A549 (cell line): ENCODE measurements around the gene LRP3. TPM values are rescaled to one million over a fixed set of nuclear protein-coding genes. Genes with fewer than 3 reads are reported as not detected.

Experiments used
- ATAC-seq, 2 experiments: fragments of 200-7000 bp in 1 of 2; fragments of >200 bp in 1 of 2; cut with Nextera tagmentation in 1 of 2; cut with Tn5 transposase in 1 of 2; 3 replicates each; pipeline versions ENCODE4 v1.8.0 to v1.9.1; 2018 to 2020; ENCODE audit warnings: mild to moderate bottlenecking in 1 of 2, moderate library complexity in 1 of 2
- CTCF ChIA-PET: fragments of 300-600 bp; sonication (Branson Sonifier 250); formaldehyde crosslinking; extraction: SDS; loops from one replicate; lab custom pipeline; 2021; ENCODE audit warnings: antibody characterized with exemption, inconsistent platforms; lab: Yijun Ruan, JAX
- POLR2A ChIA-PET: fragments of 350-600 bp; formaldehyde crosslinking; extraction: SDS; loops from one replicate; lab custom pipeline; 2021; ENCODE audit warnings: antibody characterized with exemption, inconsistent platforms; lab: Yijun Ruan, JAX
- DNase-seq, 2 experiments: peaks; one replicate each; pipeline versions ENCODE4 v3.0.0 to v3.0.0-alpha.2; 2011 to 2016; ENCODE audit warnings: low read depth in 1 of 2, low spot score in 1 of 2
- FAIRE-seq: peaks from 2 replicates; lab custom pipeline; 2011; peaks lifted over from hg19 to GRCh38; lab: Jason Lieb, UNC
- H3K27ac ChIP-seq, 2 experiments: fragments of >200 bp; sonication (Bioruptor Twin); formaldehyde crosslinking; 3 replicates each; pipeline ENCODE4 v1.5.1; 2016 to 2017
- H3K4me1 ChIP-seq: fragments of >200 bp; sonication (Bioruptor Twin); formaldehyde crosslinking; 3 replicates; pipeline ENCODE4 v1.6.1; 2016
- H3K4me2 ChIP-seq: fragments of >200 bp; sonication (Bioruptor Twin); formaldehyde crosslinking; 3 replicates; pipeline ENCODE4 v1.6.1; 2016
- H3K4me3 ChIP-seq: fragments of >200 bp; sonication (Bioruptor Twin); formaldehyde crosslinking; 3 replicates; pipeline ENCODE4 v1.5.1; 2016
- H3K9me3 ChIP-seq: fragments of >200 bp; sonication (Bioruptor Twin); formaldehyde crosslinking; 3 replicates; pipeline ENCODE4 v1.6.1; 2016
- BHLHE40 ChIP-seq: IDR thresholded peaks from 2 replicates; pipeline ENCODE4 v1.6.1; 2012; ENCODE audit warnings: low read depth, low read length, inconsistent platforms
- CEBPB ChIP-seq, 2 experiments: fragments of >200 bp in 1 of 2; sonication (Bioruptor Twin) in 1 of 2; formaldehyde crosslinking in 1 of 2; IDR thresholded peaks; 2 replicates each; pipeline ENCODE4 v1.6.1; 2012 to 2016
- CHD4 ChIP-seq: fragments of 200-600 bp; sonication (generic); IDR thresholded peaks from 2 replicates; pipeline ENCODE4 v1.6.1; 2016; ENCODE audit warnings: antibody characterized with exemption, mild to moderate bottlenecking, borderline replicate concordance
- EHMT2 ChIP-seq: fragments of 200-600 bp; sonication (generic); IDR thresholded peaks from 2 replicates; pipeline ENCODE4 v1.6.1; 2016; ENCODE audit warnings: antibody characterized with exemption, low read depth, mild to moderate bottlenecking, moderate library complexity
- FOSB ChIP-seq: fragments of 250-450 bp; sonication (Bioruptor Pico); IDR thresholded peaks from 2 replicates; pipeline ENCODE4 v1.5.0; 2020; ENCODE audit warnings: mild to moderate bottlenecking, moderate library complexity
- FOSL2 ChIP-seq, 2 experiments: fragments of 450-650 bp in 1 of 2; fragments of >200 bp in 1 of 2; sonication (Bioruptor Twin) in 1 of 2; formaldehyde crosslinking; IDR thresholded peaks; 2 replicates each; pipeline versions ENCODE4 v1.5.0 to v1.6.1; 2016 to 2020; ENCODE audit warnings: mild to moderate bottlenecking in 1 of 2, moderate library complexity in 1 of 2
- FOXS1 ChIP-seq: fragments of 250-450 bp; sonication (Bioruptor Pico); IDR thresholded peaks from 2 replicates; pipeline ENCODE4 v1.5.0; 2020; ENCODE audit warnings: mild to moderate bottlenecking, moderate library complexity
- GATA3 ChIP-seq: IDR thresholded peaks from 2 replicates; pipeline ENCODE4 v1.6.1; 2012; ENCODE audit warnings: borderline replicate concordance
- HDAC2 ChIP-seq: fragments of 200-600 bp; sonication (generic); IDR thresholded peaks from 2 replicates; pipeline ENCODE4 v1.6.1; 2016
- HOXB5 ChIP-seq: fragments of 250-450 bp; sonication (Bioruptor Pico); IDR thresholded peaks from 2 replicates; pipeline ENCODE4 v1.5.0; 2020; ENCODE audit warnings: mild to moderate bottlenecking, moderate library complexity
- JUN ChIP-seq, 2 experiments: fragments of >200 bp; sonication (Bioruptor Twin); formaldehyde crosslinking; IDR thresholded peaks; 2 replicates in 1 of 2; 3 replicates in 1 of 2; pipeline ENCODE4 v1.6.1; 2016 to 2017
- KDM5A ChIP-seq: fragments of 200-600 bp; sonication (generic); IDR thresholded peaks from 2 replicates; pipeline ENCODE4 v1.6.1; 2016; ENCODE audit warnings: antibody characterized with exemption, mild to moderate bottlenecking
- MAFK ChIP-seq: fragments of 450-650 bp; IDR thresholded peaks from 2 replicates; pipeline ENCODE4 v1.6.1; 2014; ENCODE audit not compliant: partially characterized antibody
- NFE2L2 ChIP-seq: fragments of 150-350 bp; conservative IDR thresholded peaks from 2 replicates; pipeline ENCODE4 v1.6.1; 2014; ENCODE audit warnings: low read length
- NR3C1 ChIP-seq: fragments of >200 bp; sonication (Bioruptor Twin); formaldehyde crosslinking; IDR thresholded peaks from 3 replicates; pipeline ENCODE4 v1.6.1; 2017
- PBX3 ChIP-seq: IDR thresholded peaks from 2 replicates; pipeline ENCODE4 v1.6.1; 2012
- POLR2AphosphoS2 ChIP-seq: conservative IDR thresholded peaks from 2 replicates; pipeline ENCODE4 v1.6.1; 2012; ENCODE audit warnings: low read length, improper control_type of control experiment, inconsistent platforms
- REST ChIP-seq: fragments of 200-600 bp; sonication (generic); IDR thresholded peaks from 2 replicates; pipeline ENCODE4 v1.6.1; 2016; ENCODE audit warnings: antibody characterized with exemption, mild to moderate bottlenecking, moderate library complexity
- RFX5 ChIP-seq: fragments of 450-650 bp; IDR thresholded peaks from 2 replicates; pipeline ENCODE4 v1.7.1; 2014; ENCODE audit warnings: antibody characterized with exemption, mild to moderate bottlenecking, moderate library complexity
- SMC3 ChIP-seq: fragments of >200 bp; sonication (Bioruptor Twin); formaldehyde crosslinking; IDR thresholded peaks from 3 replicates; pipeline ENCODE4 v1.6.1; 2018; ENCODE audit warnings: inconsistent platforms
- SREBF2 ChIP-seq: fragments of 450-650 bp; IDR thresholded peaks from 2 replicates; pipeline ENCODE4 v1.6.1; 2014; ENCODE audit warnings: mild to moderate bottlenecking, moderate library complexity
- TFCP2L1 ChIP-seq: fragments of 250-450 bp; sonication (Bioruptor Pico); IDR thresholded peaks from 2 replicates; pipeline ENCODE4 v1.5.0; 2021; ENCODE audit warnings: mild to moderate bottlenecking
- TP53 ChIP-seq: fragments of 250-450 bp; sonication (Bioruptor Pico); IDR thresholded peaks from 2 replicates; pipeline ENCODE4 v1.5.0; 2021; ENCODE audit warnings: mild to moderate bottlenecking, moderate library complexity
- ZC3H11A ChIP-seq: fragments of 450-650 bp; IDR thresholded peaks from 2 replicates; pipeline ENCODE4 v1.6.1; 2014; ENCODE audit warnings: antibody characterized with exemption, mild to moderate bottlenecking
- ZNF302 ChIP-seq: fragments of 250-450 bp; sonication (Bioruptor Pico); IDR thresholded peaks from 2 replicates; pipeline ENCODE4 v1.9.0; 2021; ENCODE audit warnings: inconsistent platforms, mild to moderate bottlenecking, moderate library complexity
- WGBS: methylation state at CpG from one replicate; pipeline ENCODE4 v1.1.6; 2017; ENCODE audit errors: missing lambda C conversion rate; 5-methylcytosine and 5-hydroxymethylcytosine counted together
- polyA plus RNA-seq, 4 experiments: library from polyadenylated mRNA; depleted of rRNA in 3 of 4; stranded (reverse); fragments of >200 nt; fragmentation: RNase III in 1 of 4; extraction: RNeasy Plus Mini Kit Qiagen cat#74134 plus additional on column Dnase treatment in 1 of 4; gene quantifications; 2 replicates in 3 of 4; 3 replicates in 1 of 4; pipeline ENCODE4 v1.2.3, GENCODE V29; 2011 to 2017

LRP3 gene
- polyA plus RNA-seq, 2 of the 4 experiments (the other 2 are of a cell fraction), result 10.9 to 25.1 TPM

DNA sequence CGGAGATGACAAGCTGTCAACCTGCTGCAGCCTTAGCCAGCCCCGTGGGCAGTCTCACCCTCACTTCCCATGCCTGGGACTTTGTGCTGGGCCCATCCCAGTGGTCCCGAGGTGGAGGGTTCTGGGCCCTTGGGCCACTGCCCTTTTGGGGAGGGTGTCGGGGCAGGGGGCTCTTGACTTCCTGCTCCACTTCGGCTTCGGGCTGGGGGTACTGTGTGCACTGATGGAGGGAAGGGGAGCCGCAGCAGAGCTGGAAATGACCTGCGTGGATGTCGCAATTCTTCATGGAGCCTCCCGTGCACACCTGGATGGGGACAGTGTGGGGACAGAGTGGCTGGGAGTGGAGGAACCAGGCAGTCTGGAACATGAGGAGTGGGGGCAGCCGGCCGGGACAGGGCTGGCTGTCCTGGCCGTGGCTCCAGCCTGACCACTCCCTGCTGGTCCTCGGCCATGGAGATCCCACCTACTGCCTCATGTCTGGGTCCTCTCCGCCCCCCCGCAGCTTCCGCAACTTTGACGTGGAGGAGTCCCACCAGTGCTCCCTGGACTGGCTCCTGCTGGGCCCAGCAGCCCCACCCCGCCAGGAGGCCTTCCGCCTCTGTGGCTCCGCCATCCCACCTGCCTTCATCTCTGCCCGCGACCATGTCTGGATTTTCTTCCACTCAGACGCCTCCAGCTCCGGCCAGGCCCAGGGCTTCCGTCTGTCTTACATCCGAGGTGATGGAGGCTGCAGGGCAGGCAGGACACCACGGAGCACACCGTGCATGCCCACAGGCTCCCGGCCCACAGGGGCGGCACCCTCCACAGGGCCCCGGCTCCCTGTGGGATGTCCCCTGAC, 10.2 kb downstream of the LRP3 start:
- 89% methylated on average over 32 of the region's 32 CpGs for WGBS
- Histone ChIP-seq H3K27ac (no peak overlapping the region), H3K9me3 (no peaks in the 10 kb centered on the region), H3K4me3 (no peak overlapping the region), H3K4me1 (no peaks in the 10 kb centered on the region), H3K4me2 (no peak overlapping the region)
- TF ChIP-seq TP53 (CRISPR knock-in tag) (no peak), TFCP2L1 (CRISPR knock-in tag) (no peak), POLR2AphosphoS2 (no peak), CEBPB (IDR thresholded peaks at IDR 0.05) (peak in 1 of 2 experiments; percentile 55; a peak in 3 of 4 replicates)
- POLR2A ChIA-PET, result no interaction called here
- DNase-seq, result no peak
- CTCF ChIA-PET, result interaction anchor here (0.8 to 2.9 kb wide), 6 partner anchors 9 to 60 kb away, joined by 3 to 10 read pairs (median 4); no protein-coding TSS in a partner anchor
- FAIRE-seq, result no peak
- ATAC-seq, result peak in 1 of 2 experiments; percentile 5; a peak in 2 of 6 replicates

- DNase-seq (no peak), ATAC-seq (no peak), FAIRE-seq (no peak)
- ChIA-PET POLR2A (no interaction called here), CTCF (interaction anchor here (0.7 to 2.9 kb wide), 3 partner anchors 21 to 61 kb away, joined by 3 to 10 read pairs (median 7); no protein-coding TSS in a partner anchor)
- 94% methylated on average over 27 of the region's 27 CpGs for WGBS
- TF ChIP-seq SREBF2 (no peak), BHLHE40 (no peak), SMC3 (no peak), NR3C1 (no peak), GATA3 (no peak), FOXS1 (CRISPR knock-in tag) (no peak), REST (no peak)
- no peaks in the 10 kb centered on the region for H3K4me1 ChIP-seq
- no peak overlapping the region for H3K4me3 ChIP-seq
- H3K27ac ChIP-seq, result no peak overlapping the region
- H3K9me3 ChIP-seq, result no peaks in the 10 kb centered on the region
- no peak overlapping the region for H3K4me2 ChIP-seq
Measured at GRCh38 chr19:33205110-33205509, 11.0 kb downstream of the LRP3 start.

- FAIRE-seq, result no peak
- TF ChIP-seq PBX3 (no peak), FOSL2 (IDR thresholded peaks at IDR 0.05) (no peak), FOSL2 (CRISPR knock-in tag; IDR thresholded peaks at IDR 0.05) (no peak), NFE2L2 (no peak), FOSB (no peak), JUN (IDR thresholded peaks at IDR 0.05) (no peak), HOXB5 (CRISPR knock-in tag) (no peak), ZC3H11A (no peak), RFX5 (no peak), KDM5A (no peak), ZNF302 (CRISPR knock-in tag) (no peak), HDAC2 (no peak), POLR2AphosphoS2 (no peak), CHD4 (no peak), EHMT2 (no peak), MAFK (no peak)
- WGBS, result 94% methylated on average over 59 of the region's 64 CpGs
- H3K4me2 ChIP-seq, result no peak overlapping the region
- CTCF ChIA-PET, result interaction anchor here (0.7 to 2.9 kb wide), 4 partner anchors 22 to 61 kb away, joined by 3 to 10 read pairs (median 7); no protein-coding TSS in a partner anchor
- no peak for DNase-seq
- no peak overlapping the region for H3K27ac ChIP-seq
- H3K4me1 ChIP-seq, result no peaks in the 10 kb centered on the region
- no peak for ATAC-seq
- POLR2A ChIA-PET, result interaction anchor here (0.8 kb wide), 1 partner anchor 29 kb away, joined by 3 read pairs; no protein-coding TSS in a partner anchor
- no peak overlapping the region for H3K4me3 ChIP-seq
- no peaks in the 10 kb centered on the region for H3K9me3 ChIP-seq
Measured at GRCh38 chr19:33205531-33206260, 11.6 kb downstream of the LRP3 start.
